ENCODE data around the gene PCK2. TPM values are rescaled to one million over a fixed set of nuclear protein-coding genes. Genes with fewer than 3 reads are reported as not detected.

PCK2 gene
- total and polyA plus RNA-seq, 2 of the 13 experiments (the other 11 are each of a cell fraction or from before 2014, with no cell fraction given), result 129 to 272 TPM

- TF ChIP-seq HOXA9 (CRISPR knock-in tag; IDR thresholded peaks at IDR 0.05; ENCODE audit: borderline replicate concordance) (no peak), ZNF280B (CRISPR knock-in tag; IDR thresholded peaks at IDR 0.05; ENCODE audit: borderline replicate concordance) (no peak), ZNF646 (CRISPR knock-in tag; IDR thresholded peaks at IDR 0.05) (no peak), ZBTB3 (CRISPR knock-in tag; IDR thresholded peaks at IDR 0.05; ENCODE audit: borderline replicate concordance, low read depth) (no peak), MAFK (conservative IDR thresholded peaks at IDR 0.05 in 1 of 2, IDR thresholded peaks at IDR 0.05 in 1 of 2; ENCODE audit: low read length in 2 of 2) (no peak), SRSF1 (optimal IDR thresholded peaks at IDR 0.05; ENCODE audit: low read depth, low read length) (peak; percentile 98), ZNF710 (CRISPR knock-in tag; IDR thresholded peaks at IDR 0.05; ENCODE audit: borderline replicate concordance) (peak; percentile 90; the same call in 1 of the 2 replicates), GATA4 (IDR thresholded peaks at IDR 0.05; ENCODE audit: borderline replicate concordance, low read depth) (peak; percentile 61; the same call in 1 of the 2 replicates), ZNF567 (CRISPR knock-in tag; IDR thresholded peaks at IDR 0.05; ENCODE audit: borderline replicate concordance) (no peak), ZNF597 (CRISPR knock-in tag; IDR thresholded peaks at IDR 0.05) (no peak), MEIS2 (CRISPR knock-in tag; IDR thresholded peaks at IDR 0.05) (peak; percentile 71; the same call in 1 of the 2 replicates), ZBTB37 (CRISPR knock-in tag; IDR thresholded peaks at IDR 0.05) (peak; percentile 81; the same call in 1 of the 2 replicates), GTF2F1 (IDR thresholded peaks at IDR 0.05; ENCODE audit: low read length) (0 out of 2 replicates have a peak, but pooled peaks have one; percentile 42), ZFP62 (CRISPR knock-in tag; IDR thresholded peaks at IDR 0.05) (no peak), NR2F2 (IDR thresholded peaks at IDR 0.05; ENCODE audit: borderline replicate concordance, low read depth) (no peak), ARNT (IDR thresholded peaks at IDR 0.05) (no peak)
Measured at GRCh38 chr14:24146453-24146977, 52.4 kb downstream of the PCK2 start, which contains the start of gene PSME2 (continued).
